Raji (cell line): Measurements from ENCODE around the gene S100A8.

Experiments
- POLR2A ChIP-seq: IDR thresholded peaks from 2 replicates; pipeline ENCODE4 v1.6.1; 2011; ENCODE audit warnings: low read depth, low read length, control low read depth; ENCODE audit not compliant: insufficient read depth

The S100A8 gene

DNA sequence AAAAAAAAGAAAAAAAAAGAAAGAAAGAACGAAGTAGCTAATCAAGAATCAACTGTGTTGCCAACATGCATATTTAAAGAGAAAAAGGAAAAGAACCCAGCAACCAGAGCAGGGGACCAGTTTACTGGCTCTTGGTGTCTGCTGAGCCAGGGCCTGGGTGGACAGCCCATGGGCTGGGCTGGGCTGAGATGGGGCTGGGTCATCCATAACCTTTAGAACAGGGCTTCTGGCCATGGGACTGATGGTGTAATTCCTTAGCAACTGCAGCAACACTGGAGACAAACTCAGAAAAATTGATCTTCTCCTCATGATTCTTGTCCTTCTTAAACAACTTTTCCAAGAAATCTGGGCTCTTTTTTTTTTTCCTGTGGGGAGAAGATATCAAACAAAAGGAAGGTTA is 35.9 kb upstream of the S100A8 start:
- TF ChIP-seq POLR2A: no peak

DNA sequence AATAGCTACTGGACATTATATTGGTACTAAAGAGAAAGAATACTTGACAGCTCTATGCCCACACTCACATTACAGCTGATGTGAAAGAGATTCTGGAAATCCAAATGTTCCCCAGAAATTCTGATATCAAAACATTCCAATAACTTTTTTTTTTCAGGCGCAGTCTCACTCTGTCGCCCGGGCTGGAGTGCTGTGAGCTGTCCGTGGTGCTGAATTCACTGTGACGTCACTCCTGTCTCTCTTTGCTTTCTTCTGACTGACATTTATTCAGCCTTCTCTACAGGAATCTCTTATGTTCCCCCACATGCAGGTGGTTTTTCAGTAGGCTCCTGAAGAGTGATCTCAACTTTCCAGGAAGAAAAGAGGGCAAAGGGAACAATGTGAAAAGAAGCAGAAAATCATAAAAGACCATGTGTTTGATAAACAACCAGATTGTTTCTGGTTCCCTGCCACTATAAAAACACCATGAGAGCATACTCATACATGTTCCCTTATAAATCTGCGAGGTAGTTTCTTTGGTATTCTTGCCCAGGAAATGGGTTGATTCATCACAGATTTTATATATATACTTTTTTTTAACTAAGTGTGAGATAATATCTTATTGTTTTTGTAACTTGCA is 31.7 kb upstream of the S100A8 start:
- no peak for TF ChIP-seq POLR2A

DNA sequence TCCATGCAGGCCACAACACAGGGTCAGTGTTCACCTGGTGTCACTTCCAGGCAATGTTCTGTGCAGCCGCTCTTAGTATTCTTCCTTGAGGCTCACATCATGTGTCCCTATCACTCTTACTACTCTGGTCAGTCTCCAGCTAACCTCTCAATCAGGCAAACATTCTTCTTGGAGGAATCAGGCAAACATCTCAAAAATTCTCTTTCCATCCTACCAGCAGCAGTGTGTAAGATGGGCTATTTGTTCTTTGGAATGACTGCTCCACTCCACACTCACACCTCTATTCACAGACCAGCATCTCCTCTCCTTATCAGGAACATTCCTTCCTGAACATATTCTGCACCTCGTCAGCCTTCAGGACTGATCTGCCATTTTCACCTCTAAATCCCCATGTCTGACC is 29.4 kb upstream of the S100A8 start:
- no peak for TF ChIP-seq POLR2A

DNA sequence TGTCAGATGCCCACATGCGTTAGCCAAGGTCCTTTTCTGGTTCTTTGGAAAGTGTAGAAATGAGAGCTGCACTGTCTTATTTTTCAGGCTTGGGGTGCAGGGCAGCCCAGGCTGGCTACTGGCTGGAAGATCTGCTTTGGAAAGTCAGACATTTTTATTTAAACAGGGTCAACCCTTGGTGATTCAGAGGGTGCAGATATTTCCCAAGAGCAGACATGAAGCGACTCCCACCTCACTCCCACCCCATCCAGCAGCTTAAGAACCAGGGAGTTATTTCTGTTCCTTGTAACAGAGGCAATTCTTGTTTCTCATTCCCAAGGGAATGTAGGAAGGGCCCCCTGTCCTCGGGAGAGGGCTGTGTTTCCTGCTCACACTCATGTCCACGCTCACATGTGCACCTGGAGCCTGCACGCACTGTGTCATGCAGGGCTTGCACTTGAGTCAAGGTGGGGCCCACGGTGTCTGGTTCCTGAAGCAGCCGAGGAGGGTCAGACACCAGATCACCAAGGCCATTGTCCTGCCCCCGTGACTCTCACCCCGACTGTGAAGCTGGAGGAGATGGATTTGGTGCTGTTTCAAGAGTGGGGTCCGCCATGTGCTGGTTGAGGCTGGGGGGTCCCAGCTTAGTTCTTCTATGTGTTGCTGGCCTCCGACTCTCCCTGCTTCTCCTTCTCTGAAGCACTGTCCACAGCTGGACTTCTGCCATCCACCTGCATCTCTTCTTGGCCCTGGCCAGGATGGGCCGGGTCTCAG is 26.4 kb upstream of the S100A8 start:
- TF ChIP-seq POLR2A: no peak

DNA sequence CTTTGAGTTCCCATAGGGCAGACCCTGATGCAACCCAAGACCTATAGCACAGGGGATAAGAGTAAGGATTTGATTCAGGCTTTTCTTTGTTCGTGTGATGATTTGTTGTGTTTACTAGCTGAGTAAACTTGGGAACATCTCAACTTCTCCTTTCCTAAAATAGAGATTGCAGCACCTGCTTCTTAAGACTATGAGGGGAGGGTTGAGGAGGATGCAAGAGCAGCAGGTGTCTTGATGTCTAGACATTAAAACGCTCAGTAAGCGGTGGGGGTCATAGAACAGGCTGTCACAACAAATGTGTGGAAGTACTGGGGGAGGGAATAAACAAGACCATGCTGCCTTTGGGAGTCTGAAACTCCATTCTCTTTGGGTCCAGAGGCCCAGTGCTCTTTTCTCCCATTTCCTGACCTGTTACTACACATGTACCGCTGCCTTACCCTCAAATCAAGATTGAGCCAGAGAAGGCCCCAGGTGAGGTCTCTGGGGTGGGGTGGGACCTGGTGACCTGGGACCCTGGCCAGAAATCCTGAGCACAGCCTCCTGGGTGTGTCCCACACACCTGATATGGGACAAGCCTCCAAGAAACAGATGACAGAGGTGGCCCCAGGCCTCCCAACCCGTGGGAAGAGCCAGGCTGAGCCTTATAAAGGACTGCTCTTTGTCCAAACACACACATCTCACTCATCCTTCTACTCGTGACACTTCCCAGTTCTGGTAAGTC is 25.1 kb upstream of the S100A8 start, which contains the start of gene S100A7A:
TSS of gene S100A7A (plus strand) at position 671 of the 721 bp plus-strand sequence. CDS start 1,563 bp downstream, outside the sequence.
- no peak for TF ChIP-seq POLR2A

DNA sequence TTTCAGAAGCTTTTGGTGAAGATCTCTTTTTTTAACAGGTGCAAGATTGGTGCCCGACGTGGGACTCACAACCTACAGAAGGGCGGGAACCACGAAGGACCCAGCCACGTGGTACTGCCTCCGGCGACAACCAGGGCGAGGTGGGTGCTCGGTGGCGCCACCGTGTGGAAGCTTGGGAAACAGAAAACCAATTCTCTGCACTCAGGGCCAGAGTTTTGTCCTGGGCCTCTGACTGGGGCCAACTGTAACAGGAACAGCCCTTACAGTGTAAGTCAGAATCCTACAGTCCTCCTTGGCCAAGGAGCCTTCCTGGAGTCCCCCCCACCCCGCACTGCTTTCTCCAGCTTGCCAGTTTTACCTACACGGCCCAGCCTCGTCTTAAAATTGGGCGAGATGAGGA is 13.9 kb upstream of the S100A8 start:
- TF ChIP-seq POLR2A: no peak

DNA sequence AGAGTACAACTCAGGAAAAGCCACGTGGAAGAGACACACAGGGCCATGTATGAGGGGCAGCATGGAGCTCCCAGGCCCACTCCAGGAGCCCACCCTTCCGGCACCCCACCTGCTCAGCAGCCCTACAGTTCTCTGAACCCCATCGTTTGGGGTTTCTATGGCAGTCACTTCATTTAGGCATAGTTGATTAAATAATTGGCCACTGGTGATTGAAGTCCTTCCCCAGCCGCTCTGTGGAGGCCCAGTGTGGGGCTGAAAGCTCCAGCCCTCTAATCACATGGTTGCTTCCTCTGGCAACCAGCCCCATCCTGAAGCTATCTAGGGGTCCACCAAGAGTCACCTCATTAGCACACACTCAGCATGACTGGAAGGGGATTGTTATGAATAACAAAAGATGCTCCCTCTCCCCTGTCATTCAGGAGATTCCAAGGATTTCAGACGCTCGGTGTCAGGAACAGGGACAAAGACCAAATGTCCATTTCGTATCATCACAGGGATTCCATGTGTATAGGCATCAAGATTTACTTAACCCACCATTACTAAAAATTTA is 13.3 kb upstream of the S100A8 start:
- no peak for TF ChIP-seq POLR2A

DNA sequence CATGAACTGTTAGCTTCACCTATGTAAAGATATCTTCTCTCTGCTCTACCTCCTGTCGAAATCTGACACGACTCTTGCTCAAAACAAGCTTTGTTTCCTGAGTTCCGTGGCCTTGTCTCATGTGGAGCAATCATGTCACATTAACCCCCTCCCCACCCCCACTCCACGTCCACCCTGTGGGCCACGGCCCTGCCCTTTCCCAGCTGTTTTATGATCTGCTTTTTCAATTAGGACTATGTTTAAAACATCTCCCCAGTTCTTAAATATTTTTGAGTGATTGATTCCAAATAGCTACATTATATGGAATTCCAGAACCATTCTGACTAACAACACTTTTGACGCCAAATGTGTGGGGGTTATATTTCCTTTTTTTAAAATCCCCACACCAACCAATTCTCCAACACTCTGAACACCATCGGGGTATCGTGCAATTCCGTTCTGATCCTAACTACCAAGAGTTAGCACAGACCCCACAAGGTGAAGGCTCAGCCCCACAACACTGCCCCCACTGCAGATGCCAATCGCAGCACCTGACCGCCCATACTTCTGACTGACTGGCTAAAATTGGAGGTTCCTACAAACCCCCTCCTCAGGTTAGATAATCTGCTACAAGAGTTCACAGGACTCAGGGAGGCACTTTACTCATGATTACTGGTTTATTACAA is 12.7 kb upstream of the S100A8 start:
- no peak for TF ChIP-seq POLR2A

DNA sequence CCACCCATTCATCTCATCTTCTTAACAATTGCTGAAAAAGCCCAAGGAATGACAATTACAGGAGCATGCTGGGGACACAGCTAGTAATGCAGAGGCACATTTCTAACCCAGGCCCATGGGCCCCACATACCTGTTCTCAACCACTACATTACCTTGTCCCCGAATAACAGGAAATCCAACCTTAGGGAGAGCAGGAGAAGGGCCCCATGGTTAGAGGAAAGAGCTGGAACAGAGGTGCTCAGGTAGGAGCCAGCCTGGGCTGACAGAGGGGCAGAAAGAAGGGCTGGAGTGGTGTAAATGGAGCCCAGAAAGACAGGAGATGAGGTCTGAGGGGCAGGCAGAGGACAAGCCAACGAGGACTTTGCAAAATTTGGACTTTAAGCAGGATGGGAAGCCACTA is 11.4 kb upstream of the S100A8 start:
- TF ChIP-seq POLR2A: no peak

DNA sequence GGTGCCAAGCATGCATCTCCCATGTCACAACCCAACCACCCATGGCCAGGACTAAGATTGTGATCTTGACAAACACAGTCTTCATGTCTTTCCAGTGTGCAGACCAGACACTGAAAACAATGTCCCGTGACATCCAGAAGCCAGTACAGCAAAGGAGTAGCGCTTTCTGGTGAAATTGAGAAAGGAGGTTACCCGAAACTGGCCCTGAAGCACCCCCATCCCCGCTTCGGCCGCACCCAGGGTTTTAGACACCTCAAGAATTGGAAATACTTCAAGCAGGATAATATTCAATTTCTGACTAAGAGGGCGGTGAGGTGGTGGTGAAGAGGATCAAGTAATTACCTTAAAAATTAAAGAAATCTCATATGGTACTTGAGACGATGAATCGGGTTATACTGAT is 10.6 kb upstream of the S100A8 start:
- TF ChIP-seq POLR2A: no peak

DNA sequence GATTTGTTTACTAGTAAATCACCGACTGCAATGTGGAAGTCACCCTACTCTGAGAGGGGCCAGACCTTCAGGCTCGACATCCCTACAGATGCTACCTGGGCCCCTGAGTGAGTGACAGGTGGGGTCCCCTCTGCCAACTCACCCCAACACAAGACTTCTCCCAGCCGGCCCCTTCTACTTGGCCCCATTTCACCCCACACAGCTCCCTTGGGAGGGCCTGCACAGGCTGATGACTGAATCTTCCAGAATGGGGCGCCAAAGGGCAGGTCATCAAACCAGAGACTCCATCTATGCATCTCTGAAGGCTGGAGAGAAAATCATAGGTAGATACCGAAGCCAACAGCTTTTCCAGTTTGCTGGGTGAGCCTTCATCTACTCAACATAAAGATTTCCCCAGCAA is 9.4 kb upstream of the S100A8 start:
- no peak for TF ChIP-seq POLR2A

DNA sequence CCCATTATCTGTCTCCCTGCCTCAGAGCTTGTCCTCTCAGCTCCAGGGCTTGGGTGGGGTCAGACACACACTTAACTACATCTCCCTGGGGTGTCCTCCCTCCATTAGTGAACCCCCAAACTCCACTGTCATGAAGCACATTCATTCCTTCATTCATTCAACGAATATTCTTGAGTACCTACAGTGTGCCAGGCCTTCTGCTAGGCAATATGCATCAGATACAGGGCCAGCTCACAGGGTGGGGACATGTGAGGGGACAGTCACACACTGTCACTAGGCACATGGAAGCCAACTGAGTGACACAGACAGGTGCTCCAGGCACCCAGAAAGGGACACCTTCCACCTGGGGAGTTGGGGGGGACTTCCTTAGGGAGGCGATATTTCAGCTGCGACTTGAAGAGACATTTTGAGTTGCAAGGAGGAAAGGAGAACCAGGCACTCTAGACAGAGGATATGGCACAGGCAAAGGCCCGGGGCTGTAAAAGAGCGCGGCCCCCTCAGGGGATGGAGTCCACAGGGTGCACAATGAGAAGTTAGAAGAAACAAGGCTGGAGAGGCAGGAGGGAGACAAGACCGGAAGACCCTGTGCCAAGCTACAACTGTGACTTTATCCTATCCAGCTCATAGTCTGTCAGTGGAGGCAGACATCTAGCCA is 8.7 kb upstream of the S100A8 start:
- TF ChIP-seq POLR2A: no peak

DNA sequence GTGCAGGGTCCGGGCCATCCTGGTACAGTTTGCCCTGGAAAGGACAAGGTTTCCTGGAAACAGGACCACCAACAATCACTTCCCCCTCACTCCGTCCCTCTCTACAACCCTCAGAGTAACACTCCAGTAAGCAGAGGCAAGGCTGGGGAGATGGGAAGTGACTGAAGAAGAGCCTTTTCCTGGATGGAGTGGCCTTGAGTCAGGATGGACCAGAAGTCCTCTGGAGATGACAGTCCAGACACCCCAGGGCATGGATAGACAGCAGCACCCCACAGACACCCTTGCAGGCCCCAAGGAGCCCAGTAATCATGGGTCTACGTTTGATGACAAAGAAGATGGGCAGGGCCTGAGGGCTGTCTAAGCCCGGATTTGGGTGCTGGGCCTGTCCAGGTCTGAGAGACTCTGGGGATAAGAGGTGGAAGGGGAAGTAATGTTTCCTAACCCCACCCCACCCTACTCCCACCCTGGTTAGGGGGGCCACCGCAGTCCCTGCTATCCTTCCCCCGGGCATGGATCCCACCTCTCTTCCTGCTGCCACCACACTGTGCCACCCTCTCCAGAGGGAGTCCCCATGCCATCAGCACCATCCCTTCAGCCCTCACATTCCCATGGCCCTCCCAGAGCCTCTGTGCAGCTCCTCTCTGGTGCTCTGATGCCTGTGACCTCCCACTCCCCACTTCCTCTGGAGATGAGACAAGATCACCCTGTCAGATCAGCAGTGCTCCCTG is 7.2 kb upstream of the S100A8 start:
- no peak for TF ChIP-seq POLR2A
